Liver (tissue), 9 donors: Measurements from ENCODE around the gene MSH6. TPM values are rescaled to one million over a fixed set of nuclear protein-coding genes. Genes with fewer than 3 reads are reported as not detected.

Experiments used
- DNase-seq: peaks from one replicate; pipeline ENCODE4 v3.0.0-alpha.2; 2017; ENCODE audit warnings: low spot score
- H3K27ac ChIP-seq, 2 donors: one replicate each; pipeline ENCODE4 v1.7.0; 2013; ENCODE audit warnings: inconsistent platforms in 2 of 2, low read length in 2 of 2, control low read depth in 1 of 2, low read depth in 1 of 2, mild to moderate bottlenecking in 1 of 2
- H3K27me3 ChIP-seq, 4 donors: one replicate each; pipeline versions ENCODE4 v1.6.1 to v1.7.0; 2013; ENCODE audit warnings: low read length in 3 of 4, inconsistent platforms in 1 of 4, mild to moderate bottlenecking in 1 of 4, moderate library complexity in 1 of 4; ENCODE audit not compliant: control insufficient read depth in 4 of 4, insufficient read depth in 4 of 4
- H3K36me3 ChIP-seq, 4 donors: one replicate each; pipeline versions ENCODE4 v1.6.1 to v1.7.0; 2013; ENCODE audit warnings: low read length in 3 of 4, mild to moderate bottlenecking in 3 of 4, low read depth in 1 of 4, moderate library complexity in 1 of 4; ENCODE audit not compliant: control insufficient read depth in 4 of 4, insufficient read depth in 3 of 4
- H3K4me1 ChIP-seq, 4 donors: one replicate each; pipeline versions ENCODE4 v1.6.1 to v1.7.0; 2013; ENCODE audit warnings: low read length in 3 of 4, mild to moderate bottlenecking in 3 of 4, moderate library complexity in 1 of 4; ENCODE audit not compliant: control insufficient read depth in 4 of 4, insufficient read depth in 4 of 4
- H3K4me3 ChIP-seq, 3 donors: one replicate each; pipeline versions ENCODE4 v1.6.1 to v1.7.0; 2013; ENCODE audit warnings: low read length in 3 of 3, control low read depth in 1 of 3, low read depth in 1 of 3, mild to moderate bottlenecking in 1 of 3
- H3K9ac ChIP-seq, 2 donors: one replicate each; pipeline ENCODE4 v1.7.0; 2013; ENCODE audit warnings: low read length in 2 of 2, mild to moderate bottlenecking in 2 of 2, moderate library complexity in 2 of 2, control low read depth in 1 of 2, low read depth in 1 of 2
- H3K9me3 ChIP-seq, 4 donors: one replicate each; pipeline versions ENCODE4 v1.6.1 to v1.7.0; 2013; ENCODE audit warnings: low read length in 3 of 4; ENCODE audit not compliant: control insufficient read depth in 4 of 4
- CTCF ChIP-seq: fragments of 150-350 bp; IDR thresholded peaks from 2 replicates; pipeline ENCODE4 v1.5.1; 2017; ENCODE audit warnings: improper control_type of control experiment, low read depth, low read length; ENCODE audit not compliant: missing input control
- EGR1 ChIP-seq, 2 donors: IDR thresholded peaks; 2 replicates each; pipeline ENCODE4 v1.6.1; 2016 to 2018; ENCODE audit warnings: antibody characterized with exemption in 2 of 2, low read depth in 2 of 2
- FOXA1 ChIP-seq: IDR thresholded peaks from 2 replicates; pipeline ENCODE4 v1.6.1; 2016; ENCODE audit warnings: antibody characterized with exemption
- FOXA2 ChIP-seq: IDR thresholded peaks from 2 replicates; pipeline ENCODE4 v1.6.1; 2016; ENCODE audit warnings: antibody characterized with exemption
- GABPA ChIP-seq, 2 donors: IDR thresholded peaks in 1 of 2; conservative IDR thresholded peaks in 1 of 2; 2 replicates each; pipeline ENCODE4 v1.6.1; 2016; ENCODE audit warnings: antibody characterized with exemption in 2 of 2, mild to moderate bottlenecking in 1 of 2, moderate library complexity in 1 of 2
- HNF4A ChIP-seq, 2 donors: conservative IDR thresholded peaks; 2 replicates each; pipeline ENCODE4 v1.6.1; 2016; ENCODE audit warnings: antibody characterized with exemption in 2 of 2, mild to moderate bottlenecking in 2 of 2
- HNF4G ChIP-seq: IDR thresholded peaks from 2 replicates; pipeline ENCODE4 v1.6.1; 2016; ENCODE audit warnings: antibody characterized with exemption
- JUND ChIP-seq, 2 donors: IDR thresholded peaks; 2 replicates each; pipeline ENCODE4 v1.6.1; 2016; ENCODE audit warnings: antibody characterized with exemption in 2 of 2
- MAX ChIP-seq: IDR thresholded peaks from 2 replicates; pipeline ENCODE4 v1.6.1; 2016; ENCODE audit warnings: antibody characterized with exemption
- NR2F2 ChIP-seq: IDR thresholded peaks from 2 replicates; pipeline ENCODE4 v1.6.1; 2016; ENCODE audit warnings: antibody characterized with exemption
- RAD21 ChIP-seq, 2 donors: IDR thresholded peaks; 2 replicates each; pipeline ENCODE4 v1.6.1; 2016; ENCODE audit warnings: antibody characterized with exemption in 2 of 2, mild to moderate bottlenecking in 2 of 2
- RXRA ChIP-seq, 2 donors: IDR thresholded peaks; 2 replicates each; pipeline ENCODE4 v1.6.1; 2017 to 2018; ENCODE audit warnings: antibody characterized with exemption in 2 of 2, mild to moderate bottlenecking in 1 of 2
- SP1 ChIP-seq: IDR thresholded peaks from 2 replicates; pipeline ENCODE4 v1.6.1; 2018; ENCODE audit warnings: antibody characterized with exemption, mild to moderate bottlenecking
- TAF1 ChIP-seq: conservative IDR thresholded peaks from 2 replicates; pipeline ENCODE4 v1.6.1; 2016; ENCODE audit warnings: antibody characterized with exemption, mild to moderate bottlenecking
- YY1 ChIP-seq: IDR thresholded peaks from 2 replicates; pipeline ENCODE4 v1.6.1; 2016; ENCODE audit warnings: antibody characterized with exemption, mild to moderate bottlenecking
- ZBTB33 ChIP-seq: IDR thresholded peaks from 2 replicates; pipeline ENCODE4 v1.6.1; 2016; ENCODE audit warnings: antibody characterized with exemption
- WGBS: extraction: QIAGEN DNeasy Blood & Tissue Kit; methylation state at CpG from one replicate; pipeline ENCODE4 v1.1.7; 2013; 5-methylcytosine and 5-hydroxymethylcytosine counted together
- polyA plus RNA-seq, 2 donors: library from polyadenylated mRNA; stranded (reverse) in 1 of 2; unstranded in 1 of 2; fragments of 200-250 nt in 1 of 2; fragments of >200 nt in 1 of 2; fragmentation: Nextera tagmentation in 1 of 2; extraction: Ambion mirVana in 1 of 2; gene quantifications; one replicate each; pipeline versions ENCODE4 v1.2.1 to v1.2.3, GENCODE V29; 2013 to 2015
- total RNA-seq, 2 donors: library from RNA; depleted of rRNA; stranded (reverse); fragments of >200 nt; gene quantifications; one replicate each; pipeline ENCODE4 v1.2.3, GENCODE V29; 2014
- TF ChIP-seq, protein P1 (sequence below): IDR thresholded peaks from 2 replicates; pipeline ENCODE4 v1.6.1; 2016; ENCODE audit warnings: antibody characterized with exemption, mild to moderate bottlenecking
- TF ChIP-seq, protein P2 (sequence below): IDR thresholded peaks from 2 replicates; pipeline ENCODE4 v1.6.1; 2016; ENCODE audit warnings: antibody characterized with exemption
- donor health status: healthy.
- donor health status: healthy.
- donor health status: healthy.
- donor health status: healthy.
- donor health status: healthy.

Gene MSH6
- total RNA-seq: 10 to 100 TPM; 21.2 to 40.5 TPM
- polyA plus RNA-seq: 10 to 100 TPM in 1 of 2 donors, 1 to 10 TPM in 1; 5.3 to 14.0 TPM

DNA sequence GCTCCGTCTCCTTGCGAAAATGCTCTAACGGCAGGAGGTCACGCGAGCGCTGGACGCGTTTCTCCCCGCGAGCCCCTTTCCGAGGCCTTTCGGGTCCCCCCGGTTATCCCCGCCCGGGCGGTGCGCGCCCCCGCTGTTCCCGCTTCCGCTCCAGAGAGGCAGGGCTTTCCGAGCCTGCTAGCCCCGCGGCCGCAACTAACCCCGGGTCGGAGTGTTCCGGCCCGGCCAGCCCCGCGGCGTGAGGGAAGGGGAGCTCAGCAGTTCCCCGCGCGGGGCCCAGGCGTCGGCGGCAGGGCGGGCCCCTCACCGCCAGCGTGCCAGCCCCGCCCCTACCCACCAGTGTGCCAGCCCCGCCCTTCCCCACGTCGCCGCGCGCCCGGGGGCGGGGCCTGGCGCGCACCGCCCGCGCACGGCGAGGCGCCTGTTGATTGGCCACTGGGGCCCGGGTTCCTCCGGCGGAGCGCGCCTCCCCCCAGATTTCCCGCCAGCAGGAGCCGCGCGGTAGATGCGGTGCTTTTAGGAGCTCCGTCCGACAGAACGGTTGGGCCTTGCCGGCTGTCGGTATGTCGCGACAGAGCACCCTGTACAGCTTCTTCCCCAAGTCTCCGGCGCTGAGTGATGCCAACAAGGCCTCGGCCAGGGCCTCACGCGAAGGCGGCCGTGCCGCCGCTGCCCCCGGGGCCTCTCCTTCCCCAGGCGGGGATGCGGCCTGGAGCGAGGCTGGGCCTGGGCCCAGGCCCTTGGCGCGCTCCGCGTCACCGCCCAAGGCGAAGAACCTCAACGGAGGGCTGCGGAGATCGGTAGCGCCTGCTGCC, at the start of gene MSH6:
Gene MSH6, plus strand, starts transcription at position 475 of the 815 bp plus-strand sequence. Its CDS starts 89 bp downstream, at position 564.
- Histone ChIP-seq H3K9me3 (no peaks in the 10 kb centered on the region), H3K4me3 (peak within 1 kb of the TSS; percentile 82 to 98 (median 88)), H3K27ac (peak within 1 kb of the TSS; percentile 92), H3K9ac (peak within 1 kb of the TSS; percentile 40 to 75), H3K4me1 (peaks cover 0 to 10% (median 5%) of the 10 kb centered on the region in 4 donors), H3K27me3 (no peaks in the 10 kb centered on the region), H3K36me3 (no peaks in the 10 kb centered on the region)
- TF ChIP-seq, protein P1, sequence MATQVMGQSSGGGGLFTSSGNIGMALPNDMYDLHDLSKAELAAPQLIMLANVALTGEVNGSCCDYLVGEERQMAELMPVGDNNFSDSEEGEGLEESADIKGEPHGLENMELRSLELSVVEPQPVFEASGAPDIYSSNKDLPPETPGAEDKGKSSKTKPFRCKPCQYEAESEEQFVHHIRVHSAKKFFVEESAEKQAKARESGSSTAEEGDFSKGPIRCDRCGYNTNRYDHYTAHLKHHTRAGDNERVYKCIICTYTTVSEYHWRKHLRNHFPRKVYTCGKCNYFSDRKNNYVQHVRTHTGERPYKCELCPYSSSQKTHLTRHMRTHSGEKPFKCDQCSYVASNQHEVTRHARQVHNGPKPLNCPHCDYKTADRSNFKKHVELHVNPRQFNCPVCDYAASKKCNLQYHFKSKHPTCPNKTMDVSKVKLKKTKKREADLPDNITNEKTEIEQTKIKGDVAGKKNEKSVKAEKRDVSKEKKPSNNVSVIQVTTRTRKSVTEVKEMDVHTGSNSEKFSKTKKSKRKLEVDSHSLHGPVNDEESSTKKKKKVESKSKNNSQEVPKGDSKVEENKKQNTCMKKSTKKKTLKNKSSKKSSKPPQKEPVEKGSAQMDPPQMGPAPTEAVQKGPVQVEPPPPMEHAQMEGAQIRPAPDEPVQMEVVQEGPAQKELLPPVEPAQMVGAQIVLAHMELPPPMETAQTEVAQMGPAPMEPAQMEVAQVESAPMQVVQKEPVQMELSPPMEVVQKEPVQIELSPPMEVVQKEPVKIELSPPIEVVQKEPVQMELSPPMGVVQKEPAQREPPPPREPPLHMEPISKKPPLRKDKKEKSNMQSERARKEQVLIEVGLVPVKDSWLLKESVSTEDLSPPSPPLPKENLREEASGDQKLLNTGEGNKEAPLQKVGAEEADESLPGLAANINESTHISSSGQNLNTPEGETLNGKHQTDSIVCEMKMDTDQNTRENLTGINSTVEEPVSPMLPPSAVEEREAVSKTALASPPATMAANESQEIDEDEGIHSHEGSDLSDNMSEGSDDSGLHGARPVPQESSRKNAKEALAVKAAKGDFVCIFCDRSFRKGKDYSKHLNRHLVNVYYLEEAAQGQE: peak; percentile 61
- TF ChIP-seq FOXA2: no peak
- WGBS: under 1% methylated on average over 98 of the region's 98 CpGs
- DNase-seq: peak; percentile 88

DNA sequence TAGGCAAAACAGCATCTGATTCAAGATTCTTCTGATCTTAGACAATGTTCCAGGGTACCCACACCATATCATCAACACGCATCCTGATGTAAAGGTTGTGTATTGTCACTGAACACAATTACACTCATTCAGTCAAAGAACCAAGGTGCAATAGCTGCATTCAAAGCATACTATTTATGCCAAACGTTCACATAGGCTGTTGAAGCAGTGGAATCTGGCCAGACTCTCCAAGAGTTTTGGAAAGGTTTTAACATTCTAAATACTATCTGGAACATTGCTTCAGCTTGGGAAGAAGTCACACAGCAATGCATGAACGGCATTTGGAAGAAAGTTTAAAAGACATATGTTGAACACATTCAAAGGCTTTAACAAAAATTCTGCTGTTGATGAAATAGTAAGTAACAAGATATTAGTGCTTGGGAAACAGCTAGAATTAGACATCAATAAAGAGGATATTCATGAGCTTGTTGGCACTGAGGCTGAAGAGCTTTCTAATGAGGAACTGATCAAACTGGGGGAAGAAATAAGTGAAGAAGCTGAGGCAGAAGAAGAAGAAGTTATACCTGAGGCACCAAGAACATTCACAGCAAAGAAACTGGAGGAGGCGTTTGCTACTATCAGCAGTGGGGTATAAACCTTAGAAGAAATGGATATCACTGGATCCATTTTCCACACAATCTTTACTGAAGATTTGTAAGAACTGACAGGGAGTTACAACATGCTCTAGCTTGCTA, 47.6 kb upstream of the MSH6 start:
- Histone ChIP-seq H3K27me3 (no peaks in the 10 kb centered on the region), H3K36me3 (no peaks in the 10 kb centered on the region), H3K9ac (no peak overlapping the region), H3K4me3 (no peak overlapping the region), H3K27ac (no peak overlapping the region), H3K4me1 (no peaks in the 10 kb centered on the region), H3K9me3 (no peaks in the 10 kb centered on the region)
- WGBS: 71% methylated on average over 4 of the region's 4 CpGs
- no peak for TF ChIP-seq SP1
- no peak for TF ChIP-seq MAX
- no peak for TF ChIP-seq YY1
- TF ChIP-seq FOXA1: no peak
- no peak for TF ChIP-seq ZBTB33
- no peak for TF ChIP-seq HNF4G
- TF ChIP-seq, protein P1: no peak
- no peak for TF ChIP-seq NR2F2
- TF ChIP-seq JUND (IDR thresholded peaks at IDR 0.05): no peak
- TF ChIP-seq RXRA (IDR thresholded peaks at IDR 0.05): no peak
- TF ChIP-seq GABPA (IDR thresholded peaks at IDR 0.05 in 1 of 2, conservative IDR thresholded peaks at IDR 0.05 in 1 of 2): no peak
- no peak for TF ChIP-seq TAF1
- TF ChIP-seq, protein P2, sequence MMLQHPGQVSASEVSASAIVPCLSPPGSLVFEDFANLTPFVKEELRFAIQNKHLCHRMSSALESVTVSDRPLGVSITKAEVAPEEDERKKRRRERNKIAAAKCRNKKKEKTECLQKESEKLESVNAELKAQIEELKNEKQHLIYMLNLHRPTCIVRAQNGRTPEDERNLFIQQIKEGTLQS: no peak
- TF ChIP-seq FOXA2: no peak
- no peak for TF ChIP-seq CTCF
- no peak for TF ChIP-seq RAD21 (IDR thresholded peaks at IDR 0.05)
- TF ChIP-seq HNF4A (conservative IDR thresholded peaks at IDR 0.05): no peak
- no peak for TF ChIP-seq EGR1 (IDR thresholded peaks at IDR 0.05; ENCODE audit: low read depth in 2 of 2)
- DNase-seq: no peak
